Endothelial cell of umbilical vein (primary cell): Measurements from ENCODE around the gene MMP14. TPM values are rescaled to one million over a fixed set of nuclear protein-coding genes. Genes with fewer than 3 reads are reported as not detected.

Experiments
- BruUV-seq: library from RNA; stranded (reverse); fragments of 400-500 nt; replicated peaks from 2 replicates; lab custom pipeline; 2021; lab: Mats Ljungman, UMichigan
- CTCF ChIA-PET: fragments of 300-600, 350-600 bp; sonication (Branson Sonifier 250); formaldehyde crosslinking; loops from one replicate; lab custom pipeline; 2021; ENCODE audit warnings: antibody characterized with exemption, inconsistent platforms; lab: Charles Lee
- POLR2A ChIA-PET: fragments of 300-600, 350-600 bp; sonication (Branson Sonifier 250); formaldehyde crosslinking; loops from one replicate; lab custom pipeline; 2021; ENCODE audit warnings: antibody characterized with exemption, inconsistent platforms; lab: Charles Lee
- DNase-seq: peaks from one replicate; pipeline ENCODE4 v3.0.0-alpha.2; 2011; ENCODE audit warnings: low read depth, low spot score
- FAIRE-seq: peaks from 2 replicates; lab custom pipeline; 2011; peaks lifted over from hg19 to GRCh38; lab: Jason Lieb, UNC
- H2AFZ ChIP-seq: 2 replicates; pipeline ENCODE4 v1.6.0; 2012; ENCODE audit warnings: low read depth, low read length, control low read depth, inconsistent platforms
- H3K27ac ChIP-seq: 2 replicates; pipeline ENCODE4 v1.5.1; 2011; ENCODE audit warnings: low read depth, mild to moderate bottlenecking, control low read depth, low read length, moderate library complexity; ENCODE audit not compliant: insufficient read depth
- H3K27me3 ChIP-seq, 2 experiments: 2 replicates each; pipeline versions ENCODE4 v1.6.0 to v1.6.1; 2011; ENCODE audit warnings: low read length in 2 of 2, mixed read lengths in 1 of 2; ENCODE audit not compliant: control insufficient read depth in 2 of 2, insufficient read depth in 2 of 2
- H3K36me3 ChIP-seq, 2 experiments: 2 replicates in 1 of 2; 3 replicates in 1 of 2; pipeline ENCODE4 v1.5.1; 2011; ENCODE audit warnings: low read length in 2 of 2, mild to moderate bottlenecking in 1 of 2, moderate library complexity in 1 of 2; ENCODE audit not compliant: control insufficient read depth in 2 of 2, insufficient read depth in 2 of 2; ENCODE audit errors: extremely low read depth in 1 of 2
- H3K4me1 ChIP-seq: 3 replicates; pipeline ENCODE4 v1.5.1; 2011; ENCODE audit warnings: mild to moderate bottlenecking, low read length; ENCODE audit not compliant: control insufficient read depth, insufficient read depth; ENCODE audit errors: extremely low read depth
- H3K4me2 ChIP-seq: 2 replicates; pipeline ENCODE4 v1.6.1; 2011; ENCODE audit warnings: low read length, control low read depth, mixed read lengths; ENCODE audit not compliant: insufficient read depth
- H3K4me3 ChIP-seq, 3 experiments: fragments of 200-600 bp in 1 of 3; sonication (generic), shearing (Covaris generic) in 1 of 3; replicated peaks in 1 of 3; 2 replicates each; pipeline ENCODE4 v1.5.1; 2011 to 2016; ENCODE audit warnings: control low read depth in 3 of 3, low read length in 3 of 3, mild to moderate bottlenecking in 2 of 3, inconsistent platforms in 1 of 3, low read depth in 1 of 3, moderate library complexity in 1 of 3; ENCODE audit not compliant: insufficient read depth in 1 of 3
- H3K79me2 ChIP-seq: 2 replicates; pipeline ENCODE4 v1.6.0; 2012; ENCODE audit warnings: low read length, inconsistent platforms; ENCODE audit not compliant: control insufficient read depth, insufficient read depth
- H3K9ac ChIP-seq: replicated peaks from 2 replicates; pipeline ENCODE3; 2011; ENCODE audit warnings: low read length, control low read depth; ENCODE audit not compliant: insufficient read depth; ENCODE audit errors: extremely low read depth
- H3K9me1 ChIP-seq: replicated peaks from 3 replicates; pipeline ENCODE4 v1.6.0; 2011; ENCODE audit warnings: mild to moderate bottlenecking, low read length; ENCODE audit not compliant: control insufficient read depth, insufficient read depth; ENCODE audit errors: extremely low read depth
- H3K9me3 ChIP-seq: replicated peaks from 2 replicates; pipeline ENCODE4 v1.5.1; 2012; ENCODE audit warnings: low read length, inconsistent platforms; ENCODE audit not compliant: control insufficient read depth, insufficient read depth
- H4K20me1 ChIP-seq: replicated peaks from 2 replicates; pipeline ENCODE3; 2011; ENCODE audit warnings: mild to moderate bottlenecking, low read length; ENCODE audit not compliant: control insufficient read depth, insufficient read depth; ENCODE audit errors: extremely low read depth
- EZH2 ChIP-seq: IDR thresholded peaks from 2 replicates; pipeline ENCODE4 v1.6.1; 2012; ENCODE audit warnings: borderline replicate concordance, low read depth, mild to moderate bottlenecking, moderate library complexity, low read length, inconsistent platforms; ENCODE audit not compliant: severe bottlenecking
- FOS ChIP-seq: IDR thresholded peaks from 2 replicates; pipeline ENCODE4 v1.6.1; 2011; ENCODE audit warnings: mild to moderate bottlenecking, low read length, moderate library complexity, borderline replicate concordance; ENCODE audit not compliant: insufficient read depth
- GATA2 ChIP-seq: IDR thresholded peaks from 2 replicates; pipeline ENCODE4 v1.7.0; 2011; ENCODE audit warnings: low read depth, mild to moderate bottlenecking, moderate library complexity, mixed read lengths, low read length; ENCODE audit not compliant: insufficient read length, insufficient read depth
- JUN ChIP-seq: IDR thresholded peaks from 2 replicates; pipeline ENCODE4 v1.6.1; 2011; ENCODE audit warnings: borderline replicate concordance, low read depth; ENCODE audit not compliant: insufficient read length, insufficient read depth
- MYC ChIP-seq: IDR thresholded peaks from one replicate; pipeline ENCODE4 v1.6.1; 2011; ENCODE audit warnings: mild to moderate bottlenecking, low read depth, low read length
- POLR2A ChIP-seq: IDR thresholded peaks from 2 replicates; pipeline ENCODE4 v1.6.1; 2012; ENCODE audit warnings: low read depth, mild to moderate bottlenecking, control low read depth, low read length
- POLR2AphosphoS5 ChIP-seq: IDR thresholded peaks from 2 replicates; pipeline ENCODE4 v1.6.1; 2012; ENCODE audit warnings: low read depth, mild to moderate bottlenecking, control low read depth, low read length, moderate library complexity; ENCODE audit not compliant: insufficient read depth
- dilution Hi-C: fragments of 300-500 bp; cut with MboI; formaldehyde crosslinking; loops from one replicate; pipeline ENCODE4 v1.15.0; 2019; ENCODE audit warnings: low sequenced_read_pairs; ENCODE audit not compliant: extremely low pct_ligation_motif_present
- intact Hi-C: fragments of 100-400 bp; cut with micrococcal nuclease; formaldehyde crosslinking; loops from one replicate; pipeline ENCODE4 v1.10.0; 2022
- polyA plus RNA-seq, 4 experiments: library from polyadenylated mRNA; depleted of rRNA in 3 of 4; stranded (reverse) in 3 of 4; unstranded in 1 of 4; fragments of >200 nt; gene quantifications; 2 replicates each; pipeline versions ENCODE4 v1.2.1 to v1.2.3, GENCODE V29; 2011 to 2012; ENCODE audit warnings: missing spikeins in 1 of 4
- total RNA-seq: library from RNA; stranded (reverse); gene quantifications from 2 replicates; pipeline ENCODE4 v1.2.3, GENCODE V29; 2021
- TF ChIP-seq, protein P1 (sequence below), 2 donors: IDR thresholded peaks; 1 replicate in 1 of 2; 2 replicates in 1 of 2; pipeline ENCODE4 v1.5.1; 2011; ENCODE audit warnings: low read length in 2 of 2, mild to moderate bottlenecking in 2 of 2, moderate library complexity in 2 of 2, control low read depth in 1 of 2, inconsistent platforms in 1 of 2, low read depth in 1 of 2; ENCODE audit not compliant: insufficient read depth in 1 of 2; ENCODE audit errors: extremely low read depth in 1 of 2
- TF ChIP-seq, protein P2 (sequence below): IDR thresholded peaks from 2 replicates; pipeline ENCODE4 v1.6.1; 2011; ENCODE audit not compliant: insufficient read depth, insufficient read length

MMP14 gene
- total and polyA plus RNA-seq, 2 donors (not counting 3 experiments of a cell fraction or from before 2014, with no cell fraction given), result 506 to 603 TPM

DNA sequence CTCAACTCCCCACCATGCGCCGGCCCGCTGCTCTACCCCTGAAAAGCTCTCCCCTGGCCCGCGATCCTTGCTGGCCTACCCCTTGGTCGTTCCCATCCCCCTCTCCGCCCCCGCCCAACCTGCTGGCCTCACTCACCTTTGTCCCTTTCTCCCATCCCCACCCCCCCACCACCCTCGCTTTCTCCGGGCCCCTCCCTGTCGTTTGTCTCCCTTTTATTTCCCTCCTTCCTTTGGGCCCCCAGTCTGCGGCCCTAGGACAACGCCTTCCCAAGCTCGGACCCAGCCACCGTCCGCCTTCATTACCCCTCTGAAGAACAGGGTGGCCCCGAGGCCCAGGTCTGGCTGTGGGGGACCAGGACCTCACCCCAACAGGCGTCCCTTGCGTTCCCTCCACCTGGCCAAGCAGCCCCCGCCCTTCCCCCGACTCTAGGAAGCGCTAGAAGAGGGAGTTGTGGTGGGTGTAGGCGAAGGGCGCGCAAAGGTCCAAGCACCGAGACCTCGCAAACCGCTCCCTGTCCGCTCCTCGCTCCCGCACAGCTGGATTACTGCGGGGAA, 14.3 kb upstream of the MMP14 start:
- Histone ChIP-seq H3K27me3 (no peaks in the 10 kb centered on the region), H4K20me1 (no peaks in the 10 kb centered on the region), H3K79me2 (no peaks in the 10 kb centered on the region), H2AFZ (peak overlapping the region; percentile 72), H3K4me1 (peaks cover 50% of the 10 kb centered on the region), H3K4me3 (peak overlapping the region in 1 of 3 experiments; percentile 32), H3K9ac (peak overlapping the region; percentile 40), H3K4me2 (peak overlapping the region; percentile 30), H3K36me3 (no peaks in the 10 kb centered on the region), H3K9me1 (no peaks in the 10 kb centered on the region), H3K27ac (peak overlapping the region; percentile 52), H3K9me3 (no peaks in the 10 kb centered on the region)
- intact Hi-C loops (loop anchor here (1.0 to 10.0 kb wide), 4 partner anchors 97 to 265 kb away; partner anchors contain the start of genes CDH24 and RBM23), dilution Hi-C loops (no loop called here)
- TF ChIP-seq GATA2 (no peak), EZH2 (no peak), JUN (no peak), POLR2A (no peak), POLR2AphosphoS5 (no peak), MYC (no peak), FOS (no peak)
- TF ChIP-seq, protein P1, sequence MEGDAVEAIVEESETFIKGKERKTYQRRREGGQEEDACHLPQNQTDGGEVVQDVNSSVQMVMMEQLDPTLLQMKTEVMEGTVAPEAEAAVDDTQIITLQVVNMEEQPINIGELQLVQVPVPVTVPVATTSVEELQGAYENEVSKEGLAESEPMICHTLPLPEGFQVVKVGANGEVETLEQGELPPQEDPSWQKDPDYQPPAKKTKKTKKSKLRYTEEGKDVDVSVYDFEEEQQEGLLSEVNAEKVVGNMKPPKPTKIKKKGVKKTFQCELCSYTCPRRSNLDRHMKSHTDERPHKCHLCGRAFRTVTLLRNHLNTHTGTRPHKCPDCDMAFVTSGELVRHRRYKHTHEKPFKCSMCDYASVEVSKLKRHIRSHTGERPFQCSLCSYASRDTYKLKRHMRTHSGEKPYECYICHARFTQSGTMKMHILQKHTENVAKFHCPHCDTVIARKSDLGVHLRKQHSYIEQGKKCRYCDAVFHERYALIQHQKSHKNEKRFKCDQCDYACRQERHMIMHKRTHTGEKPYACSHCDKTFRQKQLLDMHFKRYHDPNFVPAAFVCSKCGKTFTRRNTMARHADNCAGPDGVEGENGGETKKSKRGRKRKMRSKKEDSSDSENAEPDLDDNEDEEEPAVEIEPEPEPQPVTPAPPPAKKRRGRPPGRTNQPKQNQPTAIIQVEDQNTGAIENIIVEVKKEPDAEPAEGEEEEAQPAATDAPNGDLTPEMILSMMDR (IDR thresholded peaks at IDR 0.05; ENCODE audit: extremely low read depth in 1 of 2, insufficient read depth in 1 of 2, low read depth in 1 of 2, low read length in 2 of 2), result no peak
- TF ChIP-seq, protein P2, sequence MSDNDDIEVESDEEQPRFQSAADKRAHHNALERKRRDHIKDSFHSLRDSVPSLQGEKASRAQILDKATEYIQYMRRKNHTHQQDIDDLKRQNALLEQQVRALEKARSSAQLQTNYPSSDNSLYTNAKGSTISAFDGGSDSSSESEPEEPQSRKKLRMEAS, result no peak
- CTCF ChIA-PET, result interaction anchor here (0.6 to 6.9 kb wide), 34 partner anchors 12 to 432 kb away, joined by 3 to 313 read pairs (median 7); partner anchors contain the start of genes ABHD4, AJUBA, LRP10 and MMP14
- no TSS peak for BruUV-seq
- DNase-seq, result no peak
- POLR2A ChIA-PET, result interaction anchor here (0.7 to 1.8 kb wide), 6 partner anchors 29 to 168 kb away, joined by 3 to 15 read pairs (median 4); partner anchors contain the start of genes OXA1L and REM2
- FAIRE-seq, result peak; percentile 31
